Esophagus (tissue), 2 donors: Measurements from ENCODE around the gene MFSD6. TPM values are rescaled to one million over a fixed set of nuclear protein-coding genes. Genes with fewer than 3 reads are reported as not detected.

Experiments
- H3K27ac ChIP-seq, 2 donors: one replicate each; pipeline ENCODE4 v1.5.1; 2013; ENCODE audit warnings: low read depth in 2 of 2, mild to moderate bottlenecking in 2 of 2, inconsistent platforms in 1 of 2, low read length in 1 of 2, moderate library complexity in 1 of 2
- H3K27me3 ChIP-seq, 2 donors: one replicate each; pipeline ENCODE4 v1.6.1; 2013; ENCODE audit warnings: low read length in 2 of 2, control low read depth in 1 of 2, mild to moderate bottlenecking in 1 of 2; ENCODE audit not compliant: insufficient read depth in 2 of 2, control insufficient read depth in 1 of 2
- H3K36me3 ChIP-seq, 2 donors: one replicate each; pipeline ENCODE4 v1.6.1; 2013; ENCODE audit warnings: low read length in 1 of 2; ENCODE audit not compliant: control insufficient read depth in 2 of 2, insufficient read depth in 2 of 2
- H3K4me1 ChIP-seq, 2 donors: one replicate each; pipeline ENCODE4 v1.6.1; 2013; ENCODE audit warnings: low read length in 1 of 2; ENCODE audit not compliant: control insufficient read depth in 2 of 2, insufficient read depth in 2 of 2
- H3K4me3 ChIP-seq, 2 donors: one replicate each; pipeline ENCODE4 v1.5.1; 2013; ENCODE audit warnings: low read length in 2 of 2, mild to moderate bottlenecking in 2 of 2, low read depth in 1 of 2, moderate library complexity in 1 of 2
- H3K9me3 ChIP-seq, 2 donors: one replicate each; pipeline ENCODE4 v1.6.1; 2013; ENCODE audit warnings: mild to moderate bottlenecking in 2 of 2, low read depth in 1 of 2, low read length in 1 of 2, moderate library complexity in 1 of 2; ENCODE audit not compliant: control insufficient read depth in 2 of 2, insufficient read depth in 1 of 2
- WGBS, 2 donors: extraction: QIAGEN DNeasy Blood & Tissue Kit; methylation state at CpG; one replicate each; pipeline ENCODE4 v1.1.7; 2013; 5-methylcytosine and 5-hydroxymethylcytosine counted together
- polyA plus RNA-seq, 2 donors: library from polyadenylated mRNA; stranded (reverse); fragments of 200-250 nt; gene quantifications; one replicate each; pipeline ENCODE4 v1.2.3, GENCODE V29; 2013
- donor health status: healthy with polysubstance abuse.
- donor health status: Bipolar disorder and iron deficiency.

Gene MFSD6
- polyA plus RNA-seq, 2 donors: 25.2 to 30.5 TPM

DNA sequence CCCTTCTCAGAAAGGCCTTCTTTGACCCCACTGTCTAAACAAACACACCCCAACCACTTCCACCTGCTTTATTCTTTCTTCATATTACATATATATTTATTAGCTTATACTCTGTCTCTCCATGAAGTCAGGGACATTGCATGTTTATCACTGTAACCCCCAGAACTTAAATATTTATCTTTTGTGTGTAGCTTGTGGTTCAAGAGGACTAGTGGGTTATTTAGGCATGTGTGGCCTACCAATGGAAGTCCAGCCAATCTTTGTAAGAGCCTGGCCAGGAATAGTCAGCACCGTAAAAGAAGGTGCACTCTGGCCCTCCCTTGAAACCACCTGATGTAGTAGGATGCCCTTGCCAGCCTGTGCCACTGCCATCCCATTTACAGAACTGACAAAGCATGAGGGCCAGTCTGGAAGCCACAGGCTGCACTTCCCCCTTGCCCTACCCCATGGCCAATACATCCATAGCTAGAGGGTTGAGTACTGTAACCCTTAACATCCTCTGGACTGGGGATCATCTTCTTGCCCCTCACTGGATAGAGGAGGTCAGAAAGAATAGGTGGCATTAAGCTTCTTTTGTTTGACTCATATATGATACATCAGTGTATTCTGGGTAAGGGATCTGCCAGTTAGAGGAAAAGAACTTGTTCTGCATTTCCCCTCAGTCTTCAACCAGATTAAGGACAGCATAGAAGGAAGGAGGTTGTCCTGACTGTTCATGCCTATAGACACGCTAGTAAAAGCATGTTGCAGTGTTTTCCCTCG, 121.5 kb downstream of the MFSD6 start:
- no peak overlapping the region for H3K27ac ChIP-seq
- H3K36me3 ChIP-seq: no peaks in the 10 kb centered on the region
- no peak overlapping the region for H3K4me3 ChIP-seq
- H3K4me1 ChIP-seq: peaks cover 2 to 7% of the 10 kb centered on the region in 2 donors
- H3K9me3 ChIP-seq: no peaks in the 10 kb centered on the region
- WGBS, 2 donors: 60 to 62% methylated on average over 3 of the region's 3 CpGs
- no peaks in the 10 kb centered on the region for H3K27me3 ChIP-seq

DNA sequence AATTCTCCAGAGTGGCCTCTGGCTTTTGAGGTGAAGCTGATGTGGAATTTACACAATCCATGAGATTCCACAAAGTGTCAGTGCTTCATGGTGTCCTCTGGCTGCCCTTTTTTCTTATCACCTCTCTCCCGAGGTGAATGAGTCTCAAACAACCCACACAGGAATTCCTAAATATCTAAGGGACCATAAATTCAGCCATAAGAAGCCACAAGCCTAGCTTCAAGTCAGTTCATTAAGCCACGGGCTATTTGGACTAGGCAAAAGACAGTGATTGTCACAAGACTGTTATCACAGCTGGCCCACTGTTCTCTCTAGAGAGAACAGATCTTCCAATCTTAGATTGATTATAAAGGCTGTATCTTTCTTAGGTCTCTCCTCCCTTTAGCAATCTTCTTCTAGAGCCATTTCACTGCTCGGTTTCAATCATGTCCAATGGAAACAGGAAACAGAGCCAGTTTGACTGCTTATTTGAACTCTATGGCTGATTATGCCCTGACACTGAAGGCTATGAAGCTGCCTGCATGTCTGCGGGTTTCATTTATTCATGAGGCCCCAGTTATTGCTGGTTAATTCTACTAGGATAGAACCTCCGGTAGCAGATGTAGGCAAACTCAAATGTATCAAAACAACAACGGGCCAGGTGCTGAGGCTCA, 122.2 kb downstream of the MFSD6 start:
- H3K27ac ChIP-seq: no peak overlapping the region
- H3K4me3 ChIP-seq: no peak overlapping the region
- H3K27me3 ChIP-seq: no peaks in the 10 kb centered on the region
- no peaks in the 10 kb centered on the region for H3K9me3 ChIP-seq
- no peaks in the 10 kb centered on the region for H3K36me3 ChIP-seq
- peaks cover 2 to 7% of the 10 kb centered on the region in 2 donors for H3K4me1 ChIP-seq
- 61 to 62% methylated on average over 6 of the region's 6 CpGs for WGBS, 2 donors

DNA sequence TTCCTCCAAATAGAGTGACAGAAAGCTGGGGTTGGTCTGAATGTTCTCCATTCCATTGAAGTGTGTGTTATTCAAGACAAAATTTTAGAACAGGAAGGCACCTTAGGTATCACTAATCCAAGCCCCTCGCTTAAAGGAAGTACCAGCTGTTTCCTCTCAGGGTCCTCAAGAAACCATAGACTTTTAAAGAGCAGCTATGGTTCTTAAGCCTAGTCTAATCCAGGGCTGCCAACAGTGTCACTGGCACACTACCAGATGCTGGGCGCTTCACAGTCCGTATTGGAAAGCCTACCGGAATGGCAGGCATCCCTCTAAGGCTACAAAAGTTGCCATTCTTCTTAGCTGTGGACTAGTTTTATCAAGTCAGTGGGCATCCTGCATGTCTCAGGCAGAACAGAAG, 124.4 kb downstream of the MFSD6 start:
- Histone ChIP-seq H3K27ac (no peak overlapping the region), H3K4me1 (peaks cover 2 to 7% of the 10 kb centered on the region in 2 donors), H3K36me3 (no peaks in the 10 kb centered on the region), H3K4me3 (no peak overlapping the region), H3K27me3 (no peaks in the 10 kb centered on the region), H3K9me3 (no peaks in the 10 kb centered on the region)
- whole genome bisulfite sequencing, 2 donors: 40 to 71% methylated on average over 4 of the region's 4 CpGs

DNA sequence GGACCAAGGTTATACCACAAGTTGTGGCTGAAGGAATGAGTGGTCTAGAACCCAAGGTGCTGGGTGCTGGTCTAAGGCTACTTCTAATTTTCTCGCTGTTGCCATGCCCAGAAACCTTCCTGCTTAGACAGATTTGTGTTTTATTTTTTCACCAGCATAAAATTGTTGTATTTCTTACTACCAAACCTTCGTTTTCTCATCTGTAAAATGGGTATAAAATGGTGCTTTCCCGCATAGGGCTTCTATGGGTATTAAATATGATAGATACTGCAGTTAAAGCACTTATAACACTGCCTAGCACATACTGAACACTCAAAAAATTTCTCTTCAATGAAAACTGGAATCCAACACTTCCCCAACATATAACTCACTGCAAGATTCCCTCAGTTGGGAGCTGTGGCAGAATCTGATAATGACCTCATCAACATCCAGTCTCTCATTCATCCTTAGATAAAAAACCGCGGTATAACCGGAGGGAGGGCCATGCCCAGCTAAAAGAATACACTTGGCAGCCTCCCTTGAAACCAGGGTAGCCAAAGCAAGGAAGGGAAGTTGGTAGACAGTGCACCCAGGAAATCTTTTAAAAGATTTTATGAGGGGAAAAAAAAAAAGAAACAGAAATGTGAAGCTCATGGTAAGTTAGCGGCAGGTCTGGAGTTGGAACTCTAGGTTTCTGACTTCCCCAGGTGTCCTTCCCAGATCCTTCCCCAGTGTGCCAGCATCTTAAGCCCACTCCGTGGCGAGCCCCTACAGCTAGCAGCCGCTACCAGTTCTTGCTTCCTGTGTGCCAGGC, 125.2 kb downstream of the MFSD6 start:
- Histone ChIP-seq H3K4me1 (peaks cover 2 to 5% of the 10 kb centered on the region in 2 donors), H3K4me3 (peak overlapping the region; percentile 73 to 85), H3K36me3 (no peaks in the 10 kb centered on the region), H3K9me3 (no peaks in the 10 kb centered on the region), H3K27ac (peak overlapping the region; percentile 93 to 95), H3K27me3 (no peaks in the 10 kb centered on the region)
- WGBS, 2 donors: 39 to 47% methylated on average over 10 of the region's 10 CpGs

DNA sequence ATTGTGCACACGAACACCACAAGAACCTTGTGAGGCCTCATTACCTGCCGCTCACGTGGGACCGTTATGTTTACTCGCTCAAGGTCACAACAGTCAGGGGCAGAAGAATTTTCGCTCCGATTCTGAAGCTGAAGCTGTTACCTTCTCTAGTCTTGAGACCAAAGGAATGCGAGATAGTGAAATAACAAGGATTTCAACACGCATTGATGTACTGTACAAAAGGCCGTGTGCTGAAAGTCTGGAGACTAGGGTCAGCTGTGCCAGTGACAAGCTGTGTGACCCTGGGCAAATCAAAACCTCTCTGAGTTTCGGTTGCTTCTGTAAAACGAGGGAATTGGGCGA, 125.8 kb downstream of the MFSD6 start:
- peak overlapping the region; percentile 93 to 95 for H3K27ac ChIP-seq
- H3K36me3 ChIP-seq: no peaks in the 10 kb centered on the region
- peaks cover 2 to 4% of the 10 kb centered on the region in 2 donors for H3K4me1 ChIP-seq
- H3K27me3 ChIP-seq: no peaks in the 10 kb centered on the region
- H3K4me3 ChIP-seq: peak overlapping the region; percentile 73 to 85
- 2 to 3% methylated on average over 13 of the region's 13 CpGs for WGBS, 2 donors
- H3K9me3 ChIP-seq: no peaks in the 10 kb centered on the region

DNA sequence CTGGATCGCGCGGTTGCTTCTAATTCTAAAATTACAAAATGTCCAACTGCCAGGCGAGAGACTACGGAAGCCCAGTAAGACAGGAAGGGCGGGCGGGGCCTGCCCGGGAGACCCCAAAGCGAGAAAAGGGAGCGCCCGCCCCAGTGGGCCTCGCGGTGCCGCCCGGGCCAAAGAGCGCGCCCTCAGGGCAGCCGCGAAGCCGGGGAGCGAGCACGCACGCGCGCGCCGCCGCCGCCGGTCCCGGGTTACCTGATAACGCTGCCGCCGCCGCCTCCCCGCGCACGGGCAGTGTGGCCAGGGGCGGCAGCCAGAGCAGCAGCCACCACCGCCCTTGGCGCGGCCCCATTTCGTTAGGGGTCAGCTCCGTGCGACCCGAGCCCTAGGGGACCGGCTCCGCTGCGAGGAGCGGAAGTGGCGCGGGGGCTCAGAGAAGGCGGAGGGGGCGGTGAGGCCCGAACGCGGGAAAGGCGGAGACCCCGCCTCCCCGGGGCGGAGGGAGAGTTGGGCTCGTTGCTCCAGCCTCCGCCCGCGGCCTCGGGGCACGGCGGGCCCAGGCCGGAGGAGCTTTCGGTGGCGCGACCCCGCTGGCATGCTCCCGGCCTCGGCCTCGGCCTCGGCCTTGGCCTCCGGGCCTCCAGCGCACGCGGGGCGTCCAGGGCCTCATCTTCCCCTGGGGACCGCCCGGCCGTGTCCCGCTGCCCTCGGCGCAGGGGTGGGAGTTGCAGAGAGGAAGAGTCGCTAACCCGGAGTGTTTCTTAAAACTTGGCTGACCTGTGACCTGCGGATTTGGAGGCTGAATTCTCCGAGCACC, 126.4 kb downstream of the MFSD6 start, which contains the start of gene NEMP2:
TSS of gene NEMP2 (minus strand) at position 413 of the 811 bp plus-strand sequence. CDS start at position 346, 67 bp downstream.
- Histone ChIP-seq H3K36me3 (no peaks in the 10 kb centered on the region), H3K27ac (peak within 1 kb of the TSS; percentile 93 to 95), H3K27me3 (no peaks in the 10 kb centered on the region), H3K4me3 (peak within 1 kb of the TSS; percentile 73 to 85), H3K4me1 (peaks cover 2 to 4% of the 10 kb centered on the region in 2 donors), H3K9me3 (no peaks in the 10 kb centered on the region)
- 0% methylated on average over 62 to 92 of the region's 92 CpGs for WGBS, 2 donors

DNA sequence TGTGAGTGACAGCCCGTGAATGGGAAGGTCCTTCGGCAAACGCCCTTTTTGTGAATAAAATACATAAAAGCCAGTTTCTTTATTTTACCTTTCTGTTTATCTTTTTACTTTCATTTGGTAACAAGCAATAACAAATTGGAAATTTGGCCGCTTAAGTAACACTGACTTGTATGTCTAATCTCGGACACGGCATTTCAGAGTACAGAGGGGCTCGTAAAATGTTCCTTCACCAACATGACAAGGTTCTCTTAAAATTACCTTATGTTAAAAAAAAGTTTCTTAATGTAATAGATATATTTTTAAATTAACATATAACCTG, 126.9 kb downstream of the MFSD6 start:
- H3K4me3 ChIP-seq: peak overlapping the region; percentile 73 to 85
- H3K9me3 ChIP-seq: peaks cover 0 to under 1% of the 10 kb centered on the region in 2 donors
- no peaks in the 10 kb centered on the region for H3K27me3 ChIP-seq
- peaks cover 2% of the 10 kb centered on the region in 2 donors for H3K4me1 ChIP-seq
- WGBS, 2 donors: 3 to 4% methylated on average over 7 of the region's 7 CpGs
- H3K36me3 ChIP-seq: no peaks in the 10 kb centered on the region
- peak overlapping the region; percentile 93 to 95 for H3K27ac ChIP-seq

DNA sequence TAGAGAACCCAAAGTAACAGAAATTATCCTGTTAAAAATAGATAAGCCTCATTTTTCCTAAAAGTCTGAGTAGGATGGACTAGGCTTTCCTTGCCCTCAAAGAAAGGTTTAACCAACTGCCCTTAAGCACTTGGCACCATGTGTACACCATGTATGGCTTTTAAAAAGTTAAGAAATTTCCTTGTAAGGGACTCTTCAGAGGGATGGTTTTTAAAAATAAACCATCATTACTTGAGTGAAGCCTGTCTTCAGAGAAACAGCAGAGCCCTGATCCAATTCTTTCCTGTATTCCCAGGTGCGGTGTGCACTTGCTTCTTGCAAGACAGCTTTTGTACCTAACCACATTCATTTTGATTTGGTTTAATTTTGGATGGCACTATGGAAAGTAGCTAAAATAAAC, 127.4 kb downstream of the MFSD6 start:
- no peaks in the 10 kb centered on the region for H3K36me3 ChIP-seq
- WGBS, 2 donors: 34 to 39% methylated on average over 1 of the region's 1 CpG
- H3K4me3 ChIP-seq: peak overlapping the region in 1 of 2 donors; percentile 73
- peaks cover 2% of the 10 kb centered on the region in 2 donors for H3K4me1 ChIP-seq
- H3K27me3 ChIP-seq: no peaks in the 10 kb centered on the region
- peaks cover 0 to 4% of the 10 kb centered on the region in 2 donors for H3K9me3 ChIP-seq
- peak overlapping the region in 1 of 2 donors; percentile 46 for H3K27ac ChIP-seq

DNA sequence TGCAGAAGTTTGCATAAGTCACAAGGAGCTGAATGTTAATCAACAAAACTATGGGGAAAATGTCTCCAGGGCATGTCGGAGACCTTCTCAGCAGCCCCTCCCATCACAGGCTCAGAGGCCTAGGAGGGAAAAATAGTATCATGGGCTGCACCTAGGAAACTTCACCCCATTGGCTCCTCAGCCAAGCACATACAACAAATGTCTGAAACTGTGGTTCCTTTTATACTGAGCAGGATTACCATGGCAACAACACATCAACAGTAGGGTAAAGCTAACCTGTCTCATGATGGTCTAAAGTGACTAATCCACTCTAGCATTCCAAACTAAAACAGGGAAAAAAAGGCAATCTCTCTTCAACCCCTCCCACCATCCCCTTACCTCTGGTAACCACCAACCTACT, 129.6 kb downstream of the MFSD6 start:
- no peaks in the 10 kb centered on the region for H3K36me3 ChIP-seq
- H3K27ac ChIP-seq: no peak overlapping the region
- H3K27me3 ChIP-seq: no peaks in the 10 kb centered on the region
- no peaks in the 10 kb centered on the region for H3K4me1 ChIP-seq
- 73 to 82% methylated on average over 1 of the region's 1 CpG for WGBS, 2 donors
- no peak overlapping the region for H3K4me3 ChIP-seq
- H3K9me3 ChIP-seq: peaks cover 0 to 4% of the 10 kb centered on the region in 2 donors
